ENCODE measurements around the gene POR.

The POR gene

GRCh38 chr7:75955331-75955955 lies 40.5 kb downstream of the POR start:
- no peak for DNase-seq

DNA sequence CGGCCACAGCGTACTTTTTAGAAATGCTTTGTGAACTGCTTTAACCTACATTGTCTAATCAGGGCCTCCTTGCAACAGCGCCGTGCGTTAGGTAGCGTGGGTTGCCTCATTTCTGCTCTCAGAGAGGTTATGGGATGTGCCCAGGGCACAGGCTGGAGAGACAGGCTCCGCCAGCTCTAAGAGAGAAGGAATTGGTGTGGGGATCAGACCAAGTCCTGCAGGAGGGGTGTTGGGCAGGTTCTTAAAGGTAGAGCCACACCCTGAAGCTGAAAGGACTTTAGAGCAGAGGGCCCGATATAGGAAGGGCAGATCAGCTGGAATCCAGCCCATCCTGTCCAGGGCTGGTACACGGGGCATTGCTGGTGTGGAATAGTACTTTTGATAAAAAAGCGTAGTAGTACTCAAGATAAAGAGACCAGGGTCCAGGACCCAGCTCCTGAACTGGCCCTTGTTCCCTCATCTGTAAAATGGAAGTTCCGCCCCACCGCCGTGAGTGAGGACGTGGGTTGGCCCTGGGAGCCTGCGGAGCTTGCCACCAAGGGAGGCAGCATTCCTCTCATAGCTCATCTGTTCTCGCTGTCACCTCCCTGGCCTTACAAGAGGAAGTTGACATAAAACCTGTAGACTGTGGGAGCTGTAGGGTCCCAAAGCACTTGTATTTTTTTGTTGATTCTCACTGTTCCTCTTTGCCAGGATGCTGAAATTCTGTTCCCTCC lies 42.2 kb downstream of the POR start:
- no peak for DNase-seq

GRCh38 chr7:75958802-75959543 lies 44.0 kb downstream of the POR start:
- DNase-seq, result no peak

- no peak for DNase-seq
Observed at GRCh38 chr7:75960372-75960771, 45.4 kb downstream of the POR start.

DNA sequence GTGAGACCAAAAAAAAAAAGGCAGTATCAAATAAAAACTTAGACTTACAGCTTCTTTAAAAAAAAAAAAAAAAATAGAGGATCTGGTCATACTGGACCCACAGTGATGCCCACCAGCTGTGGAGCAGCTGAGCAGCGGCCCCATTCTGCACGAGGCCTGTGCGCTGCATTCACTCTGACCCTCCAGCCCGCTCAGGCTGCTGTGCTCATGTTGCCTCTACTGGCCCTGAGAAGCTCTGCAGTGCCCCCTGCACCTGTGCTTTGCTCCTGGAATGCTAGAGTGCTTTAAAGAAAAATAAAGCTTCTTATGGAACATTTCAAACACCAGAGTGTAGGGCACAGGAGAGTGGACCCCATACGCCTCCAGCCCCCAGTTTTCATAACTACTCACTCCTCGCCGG lies 46.3 kb downstream of the POR start:
- no peak for DNase-seq

- no peak for DNase-seq
Observed at GRCh38 chr7:75962607-75963380, 47.8 kb downstream of the POR start.

- DNase-seq, result no peak
Observed at GRCh38 chr7:75963381-75963995, 48.5 kb downstream of the POR start.

- no peak for DNase-seq
Observed at GRCh38 chr7:75965617-75966016, 50.7 kb downstream of the POR start.

DNA sequence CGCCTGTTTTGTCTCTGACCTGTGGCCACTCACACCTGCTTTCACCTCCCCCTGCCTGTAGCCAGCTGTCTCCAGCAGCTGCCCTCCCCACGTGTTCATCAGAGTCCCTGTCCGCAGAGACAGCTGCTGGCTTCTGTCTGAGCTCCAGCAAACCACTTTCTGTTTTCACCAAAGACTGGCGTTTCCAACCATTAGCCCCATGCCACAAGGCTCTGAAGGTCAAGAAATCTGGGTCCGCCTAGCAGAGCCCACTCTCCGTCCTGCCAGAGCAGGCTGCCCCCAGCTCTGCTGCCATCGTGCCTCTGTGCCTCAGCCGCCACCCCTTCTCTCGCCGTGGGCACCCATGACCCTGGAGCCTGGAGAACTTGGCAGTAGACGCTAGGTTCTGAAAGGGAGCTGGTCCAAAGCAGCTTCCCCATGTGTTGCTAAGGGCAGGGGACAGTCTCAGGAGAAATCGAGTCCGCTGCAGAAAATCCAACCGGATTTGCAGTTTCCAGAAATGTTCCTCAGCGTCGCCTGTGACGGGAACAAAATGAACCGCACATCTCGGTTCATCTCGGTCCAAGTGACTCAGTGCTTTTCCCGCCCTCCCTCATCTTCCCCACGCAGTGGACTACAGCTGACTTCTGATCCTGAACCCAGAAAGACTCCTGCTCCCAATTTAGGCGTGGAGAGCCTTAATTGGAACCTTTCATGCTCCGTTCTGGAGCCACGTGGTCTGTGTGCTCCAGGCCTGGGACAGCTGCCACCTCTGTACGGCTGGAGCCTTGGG lies 51.4 kb downstream of the POR start:
- DNase-seq, result no peak

DNA sequence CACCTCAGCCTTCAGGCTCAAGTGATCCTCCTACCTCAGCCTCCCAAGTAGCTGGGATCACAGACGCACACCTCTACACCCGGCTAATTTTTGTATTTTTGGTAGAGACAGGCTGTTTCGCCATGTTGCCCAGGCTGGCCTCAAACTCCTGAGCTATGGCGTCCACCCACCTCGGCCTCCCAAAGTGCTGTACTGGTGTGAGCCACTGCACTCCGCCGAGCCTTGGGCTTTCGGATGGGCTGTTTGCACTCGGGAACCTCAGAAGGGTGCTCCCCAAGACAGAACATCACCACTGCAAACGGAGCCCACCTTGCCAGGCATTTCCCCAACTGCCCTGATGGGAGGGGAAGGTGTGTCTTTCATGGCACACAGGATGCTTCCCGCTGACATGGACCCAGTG lies 52.1 kb downstream of the POR start:
- DNase-seq, result no peak

GRCh38 chr7:75967487-75967997 lies 52.6 kb downstream of the POR start:
- DNase-seq, result no peak

DNA sequence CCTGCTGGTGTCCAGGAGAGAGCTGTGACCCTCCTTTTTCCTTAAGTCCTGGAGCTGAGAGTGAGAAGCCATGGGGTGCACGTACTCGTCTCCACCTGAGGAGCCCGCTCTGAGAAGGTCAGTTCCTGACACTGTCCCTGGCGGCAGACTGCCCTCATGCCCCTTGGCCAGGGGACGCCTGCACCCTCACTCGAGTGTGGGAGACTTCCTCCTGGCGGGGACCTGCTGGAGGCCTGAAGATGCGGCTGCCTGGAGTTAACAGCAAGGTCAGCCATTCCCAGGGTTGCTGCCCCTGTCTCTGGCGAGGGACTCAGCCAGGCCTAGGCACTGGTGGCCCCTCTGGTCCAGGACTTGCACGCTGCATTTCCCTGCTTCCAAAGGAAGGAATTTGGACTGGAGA lies 53.1 kb downstream of the POR start:
- DNase-seq, result no peak

DNA sequence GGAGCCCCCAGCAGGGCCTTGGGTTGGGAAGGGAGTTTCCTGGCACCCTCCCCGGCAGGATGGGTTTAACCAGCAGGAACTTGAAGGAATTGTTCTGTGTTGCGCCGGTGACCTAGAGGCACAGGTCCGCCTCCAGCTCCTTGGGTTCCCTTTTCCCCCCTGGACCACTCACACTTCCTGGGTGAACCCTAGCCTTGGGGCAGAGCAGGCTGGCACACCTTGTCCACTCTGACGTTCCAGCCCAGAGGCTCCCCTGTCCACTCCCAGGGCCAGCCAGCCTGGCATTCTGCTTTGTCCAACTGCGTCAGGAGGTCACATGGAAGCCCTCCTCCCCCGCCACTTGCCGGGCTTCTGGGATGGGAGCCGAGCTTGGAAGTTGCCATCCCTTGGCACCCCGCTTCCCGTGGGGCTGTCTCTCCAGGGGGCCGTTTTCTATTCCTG lies 53.6 kb downstream of the POR start:
- no peak for DNase-seq

DNA sequence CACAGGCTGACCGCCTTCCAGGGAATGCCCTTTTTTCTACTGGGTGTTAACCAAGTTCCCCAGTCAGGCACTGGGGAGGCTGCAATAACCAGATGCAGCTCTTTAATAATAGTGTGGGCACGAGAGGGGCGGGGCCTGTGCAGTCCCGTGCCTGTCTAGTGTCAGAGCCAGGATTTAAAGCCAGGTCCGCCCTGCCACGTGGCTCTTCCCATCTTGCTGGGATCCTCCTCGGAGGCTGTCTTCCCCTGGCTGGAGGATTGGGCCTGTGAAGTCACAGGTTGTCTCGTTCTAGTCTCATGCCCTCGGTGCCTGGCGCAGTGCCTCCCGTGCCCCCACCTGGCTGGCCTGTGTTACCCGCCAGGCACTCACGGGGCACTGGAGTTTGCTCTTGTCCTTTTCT lies 54.2 kb downstream of the POR start:
- DNase-seq, result no peak

DNA sequence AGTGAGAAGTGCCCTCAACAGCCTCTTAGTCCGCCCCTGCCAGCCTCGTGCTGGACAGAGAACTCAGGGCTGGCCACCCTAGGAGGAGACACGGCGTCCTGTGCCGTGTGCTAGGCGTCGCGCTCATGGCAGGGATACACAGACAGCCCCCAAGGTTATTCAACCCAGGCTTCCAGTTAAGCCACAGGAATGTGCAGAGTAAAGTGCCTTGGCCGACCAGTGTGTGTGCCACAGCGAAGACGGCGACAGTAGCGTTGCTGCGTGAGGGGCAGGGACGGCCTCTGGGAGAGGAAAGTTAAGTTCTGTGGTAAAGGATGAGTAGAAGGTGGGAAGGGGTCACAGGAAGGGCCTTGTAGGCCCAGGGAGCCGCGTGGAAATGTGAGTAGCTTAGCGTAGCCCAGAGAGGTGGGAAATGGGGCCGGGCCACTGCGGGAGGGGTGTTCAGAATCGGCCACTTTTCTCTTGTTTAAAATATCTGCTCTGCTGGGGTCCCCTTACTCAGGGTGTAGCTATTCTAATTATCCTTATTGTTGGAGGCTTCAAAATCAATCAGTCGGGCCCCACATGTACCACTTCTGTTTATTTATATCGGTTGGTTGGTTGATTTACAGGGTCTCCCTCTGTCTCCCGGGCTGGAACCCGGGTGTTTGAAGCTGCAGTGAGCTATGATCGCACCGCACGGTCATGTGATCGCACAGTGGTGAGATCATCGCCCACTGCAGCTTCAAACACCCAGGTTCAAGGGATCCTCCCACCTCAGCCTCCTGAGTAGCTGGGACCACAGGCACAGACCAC lies 54.9 kb downstream of the POR start:
- no peak for DNase-seq

DNA sequence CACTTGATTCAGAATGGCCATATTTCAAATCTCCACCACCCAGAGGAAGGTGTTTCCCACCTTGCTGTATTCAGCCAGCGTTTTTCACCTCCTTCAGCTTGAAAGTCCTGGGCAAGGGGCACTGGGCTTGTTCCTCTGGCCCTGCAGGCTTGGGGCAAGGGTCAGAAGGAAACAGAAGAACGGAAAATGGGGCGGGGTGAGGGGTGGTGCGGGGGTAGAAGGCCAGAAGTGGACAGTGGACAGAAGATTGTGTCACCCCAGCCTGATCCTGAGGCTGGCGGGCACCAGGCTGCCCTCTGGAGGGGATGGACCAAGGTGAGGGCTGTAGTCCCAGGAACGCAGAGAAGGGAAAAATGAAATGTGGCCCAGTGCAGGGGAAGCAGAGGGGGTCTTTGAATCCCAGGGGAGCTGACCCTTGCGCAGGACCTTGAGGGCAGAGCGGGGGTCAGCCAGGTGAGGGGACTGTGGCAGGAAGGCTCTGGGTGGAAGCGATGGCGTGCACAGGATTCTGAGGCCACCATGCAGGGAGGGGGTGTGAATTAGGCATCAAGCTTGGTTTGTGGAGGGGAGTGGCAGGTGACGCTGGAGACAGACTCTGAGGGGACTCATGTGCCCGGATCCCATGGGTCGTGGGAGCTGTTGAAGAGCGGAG lies 56.5 kb downstream of the POR start:
- no peak for DNase-seq

- no peak for DNase-seq
Observed at GRCh38 chr7:75971961-75972763, 57.2 kb downstream of the POR start.

GRCh38 chr7:75977743-75978142 lies 62.8 kb downstream of the POR start:
- DNase-seq, result no peak

GRCh38 chr7:75979759-75980429 lies 64.9 kb downstream of the POR start:
- DNase-seq, result no peak
